Measurements from ENCODE around the gene ADARB1.

ADARB1 gene

GRCh38 chr21:45169682-45170081 lies 95.3 kb downstream of the ADARB1 start:
- DNase-seq (ENCODE audit: low spot score): no peak

- no peak for DNase-seq (ENCODE audit: low spot score)
Observed at GRCh38 chr21:45170987-45171386, 96.6 kb downstream of the ADARB1 start.

DNA sequence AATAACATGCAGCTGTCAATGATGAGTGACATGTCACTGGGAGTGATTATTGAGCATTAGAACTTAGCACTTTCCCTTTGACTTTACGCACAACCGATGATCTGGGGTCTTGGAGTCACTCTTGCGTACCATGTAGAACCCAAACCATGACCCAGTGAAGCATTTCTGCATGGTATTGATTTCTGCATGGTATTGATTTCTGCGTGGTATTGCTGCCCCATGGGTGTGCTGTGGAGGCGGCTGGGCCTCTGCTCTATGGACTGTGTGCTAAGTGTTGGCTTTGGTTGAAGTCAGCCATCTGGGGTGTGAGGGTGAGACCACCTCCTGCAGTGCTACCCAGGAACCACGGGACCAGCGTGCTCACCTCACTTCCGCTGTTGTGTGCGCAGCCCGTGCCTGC lies 98.0 kb downstream of the ADARB1 start:
- DNase-seq (ENCODE audit: low spot score): no peak

- no peak for DNase-seq (ENCODE audit: low spot score)
Observed at GRCh38 chr21:45175326-45176095, 101.1 kb downstream of the ADARB1 start.

- no peak for DNase-seq (ENCODE audit: low spot score)
Observed at GRCh38 chr21:45176141-45176540, 101.8 kb downstream of the ADARB1 start.

DNA sequence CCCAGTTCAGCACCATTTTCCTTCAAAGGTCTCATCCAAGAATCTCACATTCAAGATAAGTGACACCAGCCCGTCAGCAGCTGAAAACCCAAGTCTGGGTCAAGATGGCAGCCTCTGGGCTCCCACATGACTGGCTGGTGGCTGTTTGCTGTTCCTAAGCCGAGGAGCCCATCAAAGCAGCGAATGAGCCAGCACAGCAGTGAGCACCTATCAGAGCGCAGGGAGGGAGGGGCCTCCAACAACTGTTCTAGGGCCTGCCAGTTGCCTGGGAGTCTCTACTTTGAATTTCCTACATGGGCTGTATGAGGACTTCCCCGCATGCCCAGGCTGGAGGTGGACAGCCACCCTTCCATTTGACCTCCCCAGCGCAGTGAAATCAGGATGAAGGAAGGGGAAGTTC lies 102.7 kb downstream of the ADARB1 start:
- DNase-seq (ENCODE audit: low spot score): no peak

DNA sequence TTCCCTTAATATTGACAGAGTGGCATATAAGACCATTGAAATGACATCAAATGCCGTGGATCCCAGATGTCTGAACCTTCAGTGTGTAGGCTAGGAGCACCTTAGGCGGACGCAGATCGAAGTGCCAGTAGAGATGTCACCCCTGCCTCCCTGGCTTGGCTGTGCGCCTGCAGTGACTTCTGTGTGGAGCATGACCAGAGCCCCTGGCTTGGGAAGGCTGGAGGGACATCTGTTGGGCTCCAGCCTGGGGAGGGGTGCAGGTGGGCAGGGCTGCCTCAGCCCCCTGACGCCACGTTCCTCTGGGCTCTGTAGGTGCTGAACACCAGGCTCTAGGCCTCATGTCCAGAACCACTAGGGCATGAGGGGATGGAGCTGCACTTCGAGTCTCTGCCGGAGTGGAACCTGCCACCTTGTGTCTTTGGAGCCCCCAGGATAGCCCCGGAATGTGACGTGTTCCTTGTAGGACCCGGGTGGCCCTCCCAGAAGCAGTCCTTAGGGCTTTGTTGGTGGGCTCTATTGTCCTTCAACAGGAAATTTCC lies 103.8 kb downstream of the ADARB1 start:
- no peak for DNase-seq (ENCODE audit: low spot score)

DNA sequence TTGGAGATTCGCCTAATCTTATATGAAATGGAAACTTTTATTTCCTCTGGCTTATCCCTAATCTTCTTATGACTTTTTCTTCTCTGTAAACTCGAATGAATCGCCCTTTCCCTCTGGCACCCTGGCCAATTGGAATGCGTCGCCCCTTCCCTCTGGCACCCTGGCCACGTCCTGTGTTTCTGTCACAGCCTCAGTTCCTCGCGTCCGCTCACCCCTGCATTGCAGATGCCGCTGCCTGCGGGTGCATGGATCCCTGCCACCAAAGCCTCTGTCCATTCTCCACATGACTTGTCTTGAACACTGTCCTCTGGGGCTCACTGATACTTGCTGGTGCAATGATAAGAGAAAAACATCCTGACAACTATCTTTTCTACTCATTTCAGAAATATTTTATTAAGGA lies 104.6 kb downstream of the ADARB1 start:
- no peak for DNase-seq (ENCODE audit: low spot score)

- no peak for DNase-seq (ENCODE audit: low spot score)
Observed at GRCh38 chr21:45179568-45180245, 105.3 kb downstream of the ADARB1 start.

GRCh38 chr21:45180246-45180599 lies 105.8 kb downstream of the ADARB1 start:
- no peak for DNase-seq (ENCODE audit: low spot score)

DNA sequence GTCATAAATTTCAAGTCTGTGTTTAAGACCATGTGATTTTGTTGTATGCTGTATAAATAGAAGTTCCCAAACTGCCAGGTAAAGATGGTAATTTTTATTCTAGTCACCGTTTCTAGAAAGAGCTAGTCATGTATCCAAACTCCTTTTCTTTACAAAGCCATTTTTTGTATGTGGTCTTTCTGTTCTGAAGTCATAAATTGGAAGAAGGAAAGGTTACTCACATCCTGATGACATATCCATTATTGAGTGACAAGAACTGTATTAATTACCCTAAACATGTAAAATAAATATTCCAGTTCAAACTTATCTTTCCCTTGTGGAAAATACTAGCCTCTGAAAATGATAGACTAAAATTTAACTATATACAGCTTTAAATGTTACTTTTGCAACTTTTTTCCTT lies 108.6 kb downstream of the ADARB1 start:
- no peak for DNase-seq (ENCODE audit: low spot score)

DNA sequence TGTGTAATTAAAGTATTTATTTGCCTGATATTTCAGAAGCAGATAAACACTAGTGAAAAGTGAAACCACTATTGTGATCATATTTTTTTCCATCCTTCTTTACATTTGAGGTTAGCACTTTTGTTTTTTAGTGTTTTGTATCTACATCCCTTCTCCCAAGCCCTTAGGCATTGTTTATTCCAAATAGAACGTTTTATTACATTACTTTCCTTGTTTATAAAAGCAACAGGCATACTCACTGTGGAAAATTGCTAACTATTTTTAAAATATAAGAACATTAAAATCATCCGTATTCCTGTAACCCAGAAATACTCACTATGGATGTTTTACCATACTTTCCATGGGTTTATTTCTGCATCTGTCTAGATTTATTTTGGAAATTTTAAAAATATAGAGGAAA lies 109.5 kb downstream of the ADARB1 start:
- no peak for DNase-seq (ENCODE audit: low spot score)

DNA sequence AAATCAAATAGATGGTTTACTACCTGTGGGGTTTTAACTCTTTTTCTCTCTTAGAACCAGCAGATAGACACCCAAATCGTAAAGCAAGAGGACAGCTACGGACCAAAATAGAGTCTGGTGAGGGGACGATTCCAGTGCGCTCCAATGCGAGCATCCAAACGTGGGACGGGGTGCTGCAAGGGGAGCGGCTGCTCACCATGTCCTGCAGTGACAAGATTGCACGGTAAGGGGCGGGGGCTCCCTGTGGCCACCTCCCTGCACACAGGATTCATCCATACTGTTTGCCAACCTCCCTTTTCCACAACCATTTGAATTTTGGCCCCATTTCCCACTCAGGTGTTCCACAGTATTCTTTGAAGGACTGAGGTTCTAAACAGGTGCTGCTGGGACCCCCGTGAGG lies 110.5 kb downstream of the ADARB1 start:
- DNase-seq (ENCODE audit: low spot score): no peak

DNA sequence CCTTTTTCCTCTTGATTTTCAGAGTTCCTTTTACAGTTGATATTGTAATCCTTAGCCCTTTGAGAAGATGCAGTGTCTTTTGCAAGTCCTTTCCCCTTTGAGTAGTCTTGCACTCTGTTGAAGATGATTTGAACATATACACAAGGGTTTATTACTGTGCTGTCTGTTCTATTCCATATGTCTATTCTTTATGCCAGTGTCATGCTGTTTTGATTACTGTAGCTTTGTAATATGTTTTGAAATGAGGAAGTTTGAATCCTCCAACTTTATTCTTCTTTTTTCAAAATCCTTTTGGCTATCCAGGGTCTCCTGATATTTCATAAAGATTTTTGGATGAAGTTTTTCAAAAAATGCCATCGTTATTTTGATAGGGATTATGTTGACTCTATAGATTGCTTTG lies 112.3 kb downstream of the ADARB1 start:
- DNase-seq (ENCODE audit: low spot score): no peak

DNA sequence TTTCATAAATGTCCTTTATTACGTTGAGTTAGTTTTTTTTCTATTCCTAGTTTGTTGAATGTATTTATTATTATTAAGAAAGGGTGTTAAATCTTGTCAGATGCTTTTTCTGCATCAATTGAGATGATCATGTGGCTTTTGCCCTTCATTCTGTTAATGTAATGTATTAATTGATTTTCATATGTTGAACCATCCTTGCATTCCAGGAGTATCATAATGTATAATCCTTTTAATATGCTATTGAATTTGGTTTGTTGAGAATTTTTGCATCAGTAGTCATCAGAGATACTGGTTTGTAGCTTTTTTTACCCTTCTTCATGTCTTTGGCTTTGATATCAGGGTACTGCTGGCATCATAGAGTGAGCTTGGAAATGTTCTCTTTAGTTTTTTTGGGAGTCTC lies 113.3 kb downstream of the ADARB1 start:
- no peak for DNase-seq (ENCODE audit: low spot score)

DNA sequence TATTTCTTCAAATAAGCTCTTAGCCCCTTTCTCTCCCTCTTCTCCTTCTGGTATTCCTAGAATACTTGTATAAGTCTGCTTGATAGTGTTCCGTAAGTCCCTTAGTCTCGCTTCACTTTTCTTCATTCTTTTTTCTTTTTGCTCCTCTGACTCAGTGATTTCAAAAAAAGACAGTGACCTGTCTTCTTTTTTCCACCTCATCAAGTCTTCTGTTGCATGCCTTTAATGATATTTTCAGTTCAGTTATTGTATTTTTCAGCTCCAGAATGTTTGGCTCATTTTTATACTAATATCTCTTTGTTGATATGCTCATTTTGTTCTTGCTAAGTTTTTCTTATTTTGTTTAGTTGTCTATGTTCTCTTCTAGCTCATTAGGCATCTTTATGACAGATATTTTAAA lies 115.6 kb downstream of the ADARB1 start:
- no peak for DNase-seq (ENCODE audit: low spot score)

DNA sequence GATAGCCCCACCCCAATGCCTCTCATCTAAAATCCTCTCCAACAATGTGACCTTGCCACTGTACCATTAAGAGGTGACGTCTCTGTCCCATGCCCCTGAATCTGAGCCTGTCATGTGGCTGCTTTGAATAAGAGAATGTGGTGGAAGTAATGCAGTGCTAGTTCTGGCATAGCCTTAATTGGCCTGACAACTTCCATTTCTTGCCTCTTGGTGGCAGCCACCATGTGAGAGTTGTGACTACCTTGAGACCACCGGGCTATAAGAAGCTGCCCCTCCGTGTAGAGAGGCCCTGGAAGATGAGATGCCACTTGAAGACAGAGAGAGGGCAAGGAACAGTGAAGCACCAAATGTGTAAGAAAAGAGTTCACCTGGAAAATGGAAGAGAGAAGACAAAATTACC lies 118.0 kb downstream of the ADARB1 start:
- DNase-seq (ENCODE audit: low spot score): peak; percentile 15

DNA sequence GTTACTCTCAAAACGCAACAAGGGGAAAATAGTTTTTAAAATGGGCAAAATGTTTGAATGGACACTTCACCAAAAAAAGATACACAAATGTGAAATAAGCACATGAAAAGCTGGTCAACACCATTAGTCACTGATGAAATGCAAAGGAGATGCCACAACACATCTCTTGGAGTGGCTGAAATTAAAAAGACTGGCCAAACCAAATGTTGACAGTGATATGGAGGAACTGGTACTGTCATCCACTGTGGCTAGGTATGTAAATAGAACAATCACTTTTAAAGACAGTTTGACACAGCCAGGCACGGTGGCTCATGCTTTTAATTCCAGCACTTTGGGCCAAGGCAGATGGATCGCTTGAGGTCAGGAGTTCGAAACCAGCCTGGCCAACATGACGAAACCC lies 122.2 kb downstream of the ADARB1 start:
- no peak for DNase-seq (ENCODE audit: low spot score)

GRCh38 chr21:45199201-45199600 lies 124.8 kb downstream of the ADARB1 start:
- no peak for DNase-seq (ENCODE audit: low spot score)

GRCh38 chr21:45200031-45200430 lies 125.7 kb downstream of the ADARB1 start:
- no peak for DNase-seq (ENCODE audit: low spot score)

GRCh38 chr21:45200581-45201296 lies 126.4 kb downstream of the ADARB1 start:
- DNase-seq (ENCODE audit: low spot score): no peak

DNA sequence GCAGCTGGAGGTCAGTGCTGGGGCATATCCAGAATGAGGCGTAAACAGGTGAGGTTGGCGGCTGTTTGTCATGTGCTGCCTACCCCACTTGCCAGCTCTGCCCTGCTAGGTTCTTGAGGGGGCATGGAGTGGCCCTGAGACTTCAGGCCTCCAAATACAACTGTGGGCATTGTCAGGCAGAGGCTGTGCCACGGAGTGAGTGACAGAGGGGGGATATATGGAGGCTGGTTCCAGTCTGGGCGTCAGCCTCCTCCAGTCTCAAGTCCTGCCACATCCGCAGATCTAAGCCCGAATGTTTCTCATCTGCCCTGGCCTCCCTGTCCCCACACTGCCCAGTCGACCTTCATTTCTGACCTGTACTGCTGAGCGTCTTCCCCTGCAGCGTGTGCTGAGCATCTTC lies 128.0 kb downstream of the ADARB1 start:
- no peak for DNase-seq (ENCODE audit: low spot score)

- no peak for DNase-seq (ENCODE audit: low spot score)
Observed at GRCh38 chr21:45202889-45203288, 128.5 kb downstream of the ADARB1 start.

Measured in NAMALWA (cell line).